ELR (cell line): Measurements from ENCODE around the gene APCDD1L.

Experiments
- DNase-seq: peaks from one replicate; pipeline ENCODE4 v3.0.0-alpha.2; 2015; ENCODE audit warnings: low read depth

Gene APCDD1L

GRCh38 chr20:58466729-58467571 is 48.2 kb downstream of the APCDD1L start:
- DNase-seq, result no peak

- no peak for DNase-seq
Observed at GRCh38 chr20:58466095-58466708, 49.0 kb downstream of the APCDD1L start.

- DNase-seq, result no peak
Observed at GRCh38 chr20:58464838-58465237, 50.4 kb downstream of the APCDD1L start.

- no peak for DNase-seq
Observed at GRCh38 chr20:58463256-58463655, 51.9 kb downstream of the APCDD1L start.

- peak; percentile 7 for DNase-seq
Observed at GRCh38 chr20:58461899-58462298, 53.3 kb downstream of the APCDD1L start.

- no peak for DNase-seq
Observed at GRCh38 chr20:58461104-58461503, 54.1 kb downstream of the APCDD1L start.

- peak; percentile 20 for DNase-seq
Observed at GRCh38 chr20:58459058-58459750, 56.0 kb downstream of the APCDD1L start.

- peak; percentile 84 for DNase-seq
Observed at GRCh38 chr20:58458342-58459057, 56.7 kb downstream of the APCDD1L start.

- peak; percentile 100 for DNase-seq
Observed at GRCh38 chr20:58457083-58457695, 58.0 kb downstream of the APCDD1L start.

- DNase-seq, result no peak
Observed at GRCh38 chr20:58454460-58454859, 60.7 kb downstream of the APCDD1L start.

- no peak for DNase-seq
Observed at GRCh38 chr20:58453391-58453790, 61.8 kb downstream of the APCDD1L start.

- no peak for DNase-seq
Observed at GRCh38 chr20:58452667-58453255, 62.4 kb downstream of the APCDD1L start.

- peak; percentile 77 for DNase-seq
Observed at GRCh38 chr20:58450254-58450653, 64.9 kb downstream of the APCDD1L start.

GRCh38 chr20:58449681-58450221 is 65.4 kb downstream of the APCDD1L start:
- DNase-seq, result no peak

- DNase-seq, result no peak
Observed at GRCh38 chr20:58448958-58449357, 66.2 kb downstream of the APCDD1L start.

- peak; percentile 77 for DNase-seq
Observed at GRCh38 chr20:58447511-58448391, 67.4 kb downstream of the APCDD1L start.

GRCh38 chr20:58446960-58447265 is 68.3 kb downstream of the APCDD1L start:
- no peak for DNase-seq

- DNase-seq, result no peak
Observed at GRCh38 chr20:58446264-58446959, 68.8 kb downstream of the APCDD1L start.

- DNase-seq, result no peak
Observed at GRCh38 chr20:58444746-58445255, 70.4 kb downstream of the APCDD1L start.
